GM19452 (cell line): Measurements from ENCODE around the gene ACBD7.

Source experiments
- ATAC-seq: cut with Tn5 transposase; IDR thresholded peaks from one replicate; pipeline ENCODE4 v1.9.1; 2021; ENCODE audit not compliant: unreplicated experiment

ACBD7 gene

GRCh38 chr10:15088428-15089261 is at the start of gene ACBD7:
TSS of gene ACBD7 (minus strand) at chr10:15088776. CDS start at chr10:15088728, 48 bp downstream.
- ATAC-seq, result peak; percentile 99

GRCh38 chr10:15137636-15138035 is 49.1 kb upstream of the ACBD7 start:
- no peak for ATAC-seq

GRCh38 chr10:15137036-15137359 is 48.4 kb upstream of the ACBD7 start:
- no peak for ATAC-seq

- ATAC-seq, result no peak
These were observed 47.8 kb upstream of the ACBD7 start for GRCh38 chr10:15136129-15137035.

- no peak for ATAC-seq
These were observed 42.8 kb upstream of the ACBD7 start for GRCh38 chr10:15131330-15131729.

GRCh38 chr10:15124908-15125307 is 36.3 kb upstream of the ACBD7 start:
- no peak for ATAC-seq

- no peak for ATAC-seq
These were observed 35.6 kb upstream of the ACBD7 start for GRCh38 chr10:15124190-15124589.

- ATAC-seq, result no peak
These were observed 35.2 kb upstream of the ACBD7 start for GRCh38 chr10:15123749-15124184.

- peak; percentile 78 for ATAC-seq
These were observed 34.0 kb upstream of the ACBD7 start for GRCh38 chr10:15122477-15123030.

- no peak for ATAC-seq
These were observed 33.1 kb upstream of the ACBD7 start for GRCh38 chr10:15121707-15122106.

- ATAC-seq, result no peak
These were observed 31.9 kb upstream of the ACBD7 start for GRCh38 chr10:15120523-15120922.

- no peak for ATAC-seq
These were observed 30.0 kb upstream of the ACBD7 start for GRCh38 chr10:15118615-15119014.

- ATAC-seq, result no peak
These were observed 27.6 kb upstream of the ACBD7 start for GRCh38 chr10:15116225-15116624.

GRCh38 chr10:15113766-15114165 is 25.2 kb upstream of the ACBD7 start:
- no peak for ATAC-seq

GRCh38 chr10:15112657-15113056 is 24.1 kb upstream of the ACBD7 start:
- ATAC-seq, result no peak

GRCh38 chr10:15106352-15107013 is 17.9 kb upstream of the ACBD7 start:
- ATAC-seq, result peak; percentile 81

- no peak for ATAC-seq
These were observed 14.9 kb upstream of the ACBD7 start for GRCh38 chr10:15103513-15103912.

- no peak for ATAC-seq
These were observed 11.3 kb upstream of the ACBD7 start for GRCh38 chr10:15099886-15100285.

GRCh38 chr10:15097011-15097812 is 8.6 kb upstream of the ACBD7 start, which contains the start of gene RPP38:
TSS of gene RPP38 (plus strand) at chr10:15097355. CDS start at chr10:15103315, 5,960 bp downstream.
- peak; percentile 83 for ATAC-seq

GRCh38 chr10:15096661-15097010 is 8.1 kb upstream of the ACBD7 start:
- ATAC-seq, result peak; percentile 20
